NT2/D1 (cell line): ENCODE results near the gene DBN1.

ENCODE experiments used
- SUZ12 ChIP-seq: IDR thresholded peaks from 2 replicates; pipeline ENCODE4 v1.6.1; 2011; ENCODE audit not compliant: insufficient read length, insufficient read depth; ENCODE audit errors: extremely low read depth
- YY1 ChIP-seq: IDR thresholded peaks from 2 replicates; pipeline ENCODE4 v1.6.1; 2011; ENCODE audit not compliant: insufficient read length, insufficient read depth
- ZNF274 ChIP-seq: IDR thresholded peaks from 2 replicates; pipeline ENCODE4 v1.6.1; 2011; ENCODE audit warnings: mild to moderate bottlenecking, low read depth, low read length

- TF ChIP-seq ZNF274 (no peak), YY1 (no peak), SUZ12 (no peak)
Measured at GRCh38 chr5:177486256-177486655, 12.8 kb upstream of the DBN1 start.
